Dermis lymphatic vessel endothelial cell (primary cell): ENCODE measurements around the gene TANGO6. TPM values are rescaled to one million over a fixed set of nuclear protein-coding genes. Genes with fewer than 3 reads are reported as not detected.

Experiments used
- total RNA-seq: library from RNA; depleted of rRNA; stranded (reverse); fragments of >200 nt; gene quantifications from 2 replicates; pipeline ENCODE4 v1.2.1, GENCODE V29; 2014

Gene TANGO6
- 16.4 and 18.2 TPM in 2 replicates for total RNA-seq

GRCh38 chr16:68843482-68844210 is at the start of gene TANGO6:
Gene TANGO6, plus strand, starts transcription at chr16:68843531. Its CDS starts 87 bp downstream, at chr16:68843618.

GRCh38 chr16:69105501-69106361 is 262.4 kb downstream of the TANGO6 start, which contains the start of gene HAS3:
Gene HAS3, plus strand, starts transcription at chr16:69105653. Its CDS starts 3,743 bp downstream, at chr16:69109396.

GRCh38 chr16:69132424-69133252 is 289.3 kb downstream of the TANGO6 start, which contains the start of the genes CHTF8 and UTP4:
Gene CHTF8, minus strand, starts transcription at chr16:69132588. Its CDS starts 11,130 bp downstream, at chr16:69121458.
Gene UTP4, plus strand, starts transcription at chr16:69132649. Its CDS starts 811 bp downstream, at chr16:69133460.

Other genes starting within 250 kb of the TANGO6 start
- 0.11 TPM in 1 of 2 replicates, not detected in the other for gene CDH3, start 198.2 kb upstream of the TANGO6 start, total RNA-seq
- 0.11 TPM in 1 of 2 replicates, not detected in the other for gene CDH1, start 106.2 kb upstream of the TANGO6 start, total RNA-seq